Cardiac muscle cell (in vitro differentiated cells and primary cell): ENCODE results near the gene SLC13A4. TPM values are rescaled to one million over a fixed set of nuclear protein-coding genes. Genes with fewer than 3 reads are reported as not detected.

Source experiments
- DNase-seq, 2 donors: peaks; one replicate each; pipeline versions ENCODE4 v3.0.0 to v3.0.0-alpha.2; 2010 to 2017; ENCODE audit warnings: low read depth in 1 of 2, low spot score in 1 of 2
- H3K27ac ChIP-seq: fragments of 200-600 bp; sonication (generic); 2 replicates; pipeline ENCODE4 v1.5.1; 2016
- H3K27me3 ChIP-seq: fragments of 200-600 bp; sonication (generic); 2 replicates; pipeline ENCODE4 v1.6.0; 2016; ENCODE audit warnings: control low read depth
- H3K36me3 ChIP-seq: fragments of 200-600 bp; sonication (generic); 2 replicates; pipeline ENCODE4 v1.5.1; 2016; ENCODE audit warnings: control low read depth
- H3K4me1 ChIP-seq: fragments of 200-600 bp; sonication (generic); 2 replicates; pipeline ENCODE4 v1.8.1; 2017; ENCODE audit warnings: low read depth, mild to moderate bottlenecking, mixed run types
- H3K4me3 ChIP-seq: fragments of 200-600 bp; sonication (generic); 2 replicates; pipeline ENCODE4 v1.5.1; 2016; ENCODE audit warnings: mild to moderate bottlenecking
- H3K9me3 ChIP-seq: fragments of 200-600 bp; sonication (generic); 2 replicates; pipeline ENCODE4 v1.5.1; 2017; ENCODE audit warnings: low read depth, mild to moderate bottlenecking, control low read depth
- polyA plus RNA-seq: library from polyadenylated mRNA; unstranded; fragments of >200 nt; fragmentation: Nextera tagmentation; extraction: Ambion mirVana; gene quantifications from 2 replicates; pipeline ENCODE4 v1.2.1, GENCODE V29; 2016
- total RNA-seq: library from RNA; depleted of rRNA; stranded (reverse); fragments of >200 nt; gene quantifications from 2 replicates; pipeline ENCODE4 v1.2.3, GENCODE V29; 2016
- TF ChIP-seq, protein P1 (sequence below): IDR thresholded peaks from 2 replicates; pipeline ENCODE4 v1.5.1; 2012; ENCODE audit warnings: low read depth, mild to moderate bottlenecking, low read length

The SLC13A4 gene
- total and polyA plus RNA-seq, 2 experiments from 2014 or later: 0.12 to 3.9 TPM

- no peaks in the 10 kb centered on the region for H3K9me3 ChIP-seq
- H3K36me3 ChIP-seq: peaks cover 60% of the 10 kb centered on the region
- DNase-seq: no peak
- no peaks in the 10 kb centered on the region for H3K27me3 ChIP-seq
- H3K4me3 ChIP-seq: no peak overlapping the region
- TF ChIP-seq, protein P1, sequence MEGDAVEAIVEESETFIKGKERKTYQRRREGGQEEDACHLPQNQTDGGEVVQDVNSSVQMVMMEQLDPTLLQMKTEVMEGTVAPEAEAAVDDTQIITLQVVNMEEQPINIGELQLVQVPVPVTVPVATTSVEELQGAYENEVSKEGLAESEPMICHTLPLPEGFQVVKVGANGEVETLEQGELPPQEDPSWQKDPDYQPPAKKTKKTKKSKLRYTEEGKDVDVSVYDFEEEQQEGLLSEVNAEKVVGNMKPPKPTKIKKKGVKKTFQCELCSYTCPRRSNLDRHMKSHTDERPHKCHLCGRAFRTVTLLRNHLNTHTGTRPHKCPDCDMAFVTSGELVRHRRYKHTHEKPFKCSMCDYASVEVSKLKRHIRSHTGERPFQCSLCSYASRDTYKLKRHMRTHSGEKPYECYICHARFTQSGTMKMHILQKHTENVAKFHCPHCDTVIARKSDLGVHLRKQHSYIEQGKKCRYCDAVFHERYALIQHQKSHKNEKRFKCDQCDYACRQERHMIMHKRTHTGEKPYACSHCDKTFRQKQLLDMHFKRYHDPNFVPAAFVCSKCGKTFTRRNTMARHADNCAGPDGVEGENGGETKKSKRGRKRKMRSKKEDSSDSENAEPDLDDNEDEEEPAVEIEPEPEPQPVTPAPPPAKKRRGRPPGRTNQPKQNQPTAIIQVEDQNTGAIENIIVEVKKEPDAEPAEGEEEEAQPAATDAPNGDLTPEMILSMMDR: no peak
- no peak overlapping the region for H3K27ac ChIP-seq
- H3K4me1 ChIP-seq: no peaks in the 10 kb centered on the region
These were observed 93.7 kb downstream of the SLC13A4 start for GRCh38 chr7:135634191-135634878.

Other genes starting within 250 kb of the SLC13A4 start
- gene CNOT4, start 218.1 kb downstream of the SLC13A4 start, total RNA-seq: 11.5 and 14.5 TPM in 2 replicates
- 23.6 and 26.3 TPM in 2 replicates for gene CNOT4, start 218.1 kb downstream of the SLC13A4 start, polyA plus RNA-seq
- gene NUP205, start 170.3 kb downstream of the SLC13A4 start, total RNA-seq: 33.9 and 35.9 TPM in 2 replicates
- 21.8 and 22.3 TPM in 2 replicates for gene NUP205, start 170.3 kb downstream of the SLC13A4 start, polyA plus RNA-seq
- gene STMP1, start 65.7 kb downstream of the SLC13A4 start, total RNA-seq: 11.6 and 17.7 TPM in 2 replicates
- 75.7 and 91.1 TPM in 2 replicates for gene STMP1, start 65.7 kb downstream of the SLC13A4 start, polyA plus RNA-seq
- gene FAM180A, start 20.6 kb upstream of the SLC13A4 start, total RNA-seq: not detected in 2 replicates
- not detected in 2 replicates for gene FAM180A, start 20.6 kb upstream of the SLC13A4 start, polyA plus RNA-seq
- 110 and 141 TPM in 2 replicates for gene MTPN, start 249.2 kb upstream of the SLC13A4 start, total RNA-seq
- 79.0 and 86.1 TPM in 2 replicates for gene MTPN, start 249.2 kb upstream of the SLC13A4 start, polyA plus RNA-seq